Measurements from ENCODE around the gene SOWAHA.

GRCh38 chr5:132814503-132815294 is 1.6 kb downstream of the SOWAHA start:
- TF ChIP-seq CTCF (IDR thresholded peaks at IDR 0.05), result no peak
- TF ChIP-seq POLR2A (IDR thresholded peaks at IDR 0.05), result no peak

Data from heart left ventricle (tissue), 13 donors.